ENCODE data around the gene LY6G5B.

Gene LY6G5B, protein sequence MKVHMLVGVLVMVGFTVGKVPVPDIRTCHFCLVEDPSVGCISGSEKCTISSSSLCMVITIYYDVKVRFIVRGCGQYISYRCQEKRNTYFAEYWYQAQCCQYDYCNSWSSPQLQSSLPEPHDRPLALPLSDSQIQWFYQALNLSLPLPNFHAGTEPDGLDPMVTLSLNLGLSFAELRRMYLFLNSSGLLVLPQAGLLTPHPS

DNA sequence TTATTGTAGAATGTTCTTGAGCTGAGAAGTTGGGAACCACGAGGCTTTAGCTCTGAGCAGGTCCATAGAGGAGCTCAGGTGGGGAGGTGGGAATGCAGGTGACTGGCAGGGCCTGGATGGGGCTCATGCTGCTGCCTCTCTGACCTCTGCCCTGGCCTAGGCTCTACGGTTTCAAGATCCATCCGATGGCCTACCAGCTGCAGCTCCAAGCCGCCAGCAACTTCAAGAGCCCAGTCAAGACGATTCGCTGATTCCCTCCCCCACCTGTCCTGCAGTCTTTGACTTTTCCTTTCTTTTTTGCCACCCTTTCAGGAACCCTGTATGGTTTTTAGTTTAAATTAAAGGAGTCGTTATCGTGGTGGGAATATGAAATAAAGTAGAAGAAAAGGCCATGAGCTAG, at the start of gene LY6G5B:
Gene LY6G5B (plus strand): TSS at position 301 of the 400 bp plus-strand sequence. CDS start 975 bp downstream, outside the sequence.
- no peak for DNase-seq

- DNase-seq = peak; percentile 87
Observed at GRCh38 chr6:31620586-31621319, 49.0 kb upstream of the LY6G5B start, which contains the start of gene PRRC2A. Gene PRRC2A (plus strand): TSS chr6:31620715. CDS start chr6:31622790, 2,075 bp downstream.

- DNase-seq = no peak
Observed at GRCh38 chr6:31621320-31621939, 48.3 kb upstream of the LY6G5B start.

GRCh38 chr6:31621991-31622390, 47.8 kb upstream of the LY6G5B start:
- DNase-seq = no peak

DNA sequence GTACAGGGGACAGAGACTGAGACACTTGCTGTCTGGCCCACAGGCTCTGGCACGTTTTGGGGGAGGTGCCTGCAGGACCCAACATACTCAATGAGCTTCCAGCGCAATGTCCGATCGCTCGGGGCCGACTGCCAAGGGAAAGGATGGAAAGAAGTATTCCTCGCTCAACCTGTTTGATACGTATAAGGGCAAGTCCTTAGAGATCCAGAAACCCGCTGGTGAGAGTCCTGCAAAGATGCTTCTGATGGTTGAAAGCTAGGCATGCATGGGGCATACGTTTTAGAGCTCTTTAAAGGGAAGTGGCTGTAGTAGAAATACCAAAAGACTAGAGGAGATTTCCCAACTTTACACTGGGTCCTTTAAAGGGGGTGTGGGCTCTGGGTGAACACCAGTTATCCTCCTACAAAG, 47.1 kb upstream of the LY6G5B start:
- no peak for DNase-seq

GRCh38 chr6:31624070-31624469, 45.7 kb upstream of the LY6G5B start:
- no peak for DNase-seq

DNA sequence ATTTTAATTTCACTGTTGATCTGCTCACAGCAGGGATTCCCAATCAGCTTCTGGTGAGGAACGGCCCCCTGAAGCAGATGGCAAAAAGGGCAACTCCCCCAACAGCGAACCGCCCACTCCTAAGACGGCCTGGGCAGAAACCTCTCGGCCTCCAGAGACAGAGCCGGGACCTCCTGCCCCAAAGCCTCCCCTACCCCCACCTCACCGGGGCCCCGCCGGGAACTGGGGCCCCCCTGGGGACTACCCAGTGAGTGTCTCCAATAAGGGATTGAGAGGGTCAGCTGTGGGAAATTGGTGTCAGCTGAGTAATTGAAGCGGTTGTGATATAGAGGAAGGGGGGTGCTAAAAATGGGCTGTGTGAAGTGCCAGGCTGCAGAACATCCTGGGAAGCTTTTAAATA, 42.8 kb upstream of the LY6G5B start:
- no peak for DNase-seq

DNA sequence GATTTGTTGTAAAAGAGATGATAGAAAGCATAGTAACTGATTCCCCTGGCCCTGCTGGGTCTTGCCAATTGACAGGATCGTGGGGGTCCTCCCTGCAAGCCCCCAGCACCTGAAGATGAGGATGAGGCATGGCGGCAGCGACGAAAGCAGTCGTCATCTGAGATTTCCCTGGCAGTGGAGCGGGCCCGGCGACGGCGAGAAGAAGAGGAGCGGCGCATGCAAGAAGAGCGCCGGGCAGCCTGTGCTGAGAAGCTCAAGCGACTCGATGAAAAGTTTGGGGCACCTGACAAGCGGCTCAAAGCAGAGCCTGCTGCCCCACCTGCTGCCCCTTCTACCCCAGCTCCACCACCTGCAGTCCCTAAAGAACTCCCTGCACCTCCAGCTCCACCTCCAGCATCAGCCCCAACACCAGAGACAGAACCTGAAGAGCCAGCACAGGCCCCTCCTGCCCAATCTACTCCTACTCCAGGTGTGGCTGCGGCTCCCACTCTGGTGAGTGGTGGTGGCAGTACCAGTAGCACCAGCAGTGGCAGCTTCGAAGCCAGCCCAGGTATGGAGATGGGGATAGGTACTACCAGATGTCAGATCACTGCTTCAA, 42.0 kb upstream of the LY6G5B start:
- DNase-seq = no peak

- DNase-seq = no peak
Observed at GRCh38 chr6:31629014-31629413, 40.8 kb upstream of the LY6G5B start.

DNA sequence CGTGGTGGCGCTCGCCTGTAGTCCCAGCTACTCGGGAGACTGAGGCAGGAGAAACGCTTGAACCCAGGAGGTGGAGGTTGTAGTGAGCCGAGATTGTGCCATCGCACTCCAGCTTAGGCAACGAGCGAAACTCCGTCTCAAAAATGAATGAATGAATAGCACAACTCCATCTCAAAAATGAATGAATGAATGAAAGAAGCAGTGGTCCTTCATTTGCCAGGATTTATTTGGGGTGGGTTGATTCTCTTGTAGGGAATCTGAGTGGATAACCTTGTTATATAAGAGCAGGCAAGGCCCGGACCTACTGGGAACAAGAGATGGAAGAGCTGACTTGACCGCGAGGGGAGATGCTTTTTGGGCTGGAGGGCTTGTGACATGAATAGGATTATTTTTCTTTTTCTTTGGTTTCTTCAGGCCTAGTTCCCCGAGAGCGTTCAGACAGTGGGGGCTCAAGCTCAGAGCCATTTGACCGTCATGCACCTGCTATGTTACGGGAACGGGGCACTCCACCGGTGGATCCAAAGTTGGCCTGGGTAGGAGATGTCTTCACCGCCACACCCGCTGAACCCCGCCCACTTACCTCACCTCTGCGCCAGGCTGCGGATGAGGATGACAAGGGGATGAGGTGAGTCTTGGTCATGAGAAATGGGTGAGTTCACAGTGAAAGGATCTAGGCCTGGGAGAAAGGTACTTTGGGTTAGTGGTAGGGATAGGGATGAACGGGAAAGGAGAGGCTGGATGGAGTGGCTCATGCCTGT, 39.4 kb upstream of the LY6G5B start:
- DNase-seq = no peak

DNA sequence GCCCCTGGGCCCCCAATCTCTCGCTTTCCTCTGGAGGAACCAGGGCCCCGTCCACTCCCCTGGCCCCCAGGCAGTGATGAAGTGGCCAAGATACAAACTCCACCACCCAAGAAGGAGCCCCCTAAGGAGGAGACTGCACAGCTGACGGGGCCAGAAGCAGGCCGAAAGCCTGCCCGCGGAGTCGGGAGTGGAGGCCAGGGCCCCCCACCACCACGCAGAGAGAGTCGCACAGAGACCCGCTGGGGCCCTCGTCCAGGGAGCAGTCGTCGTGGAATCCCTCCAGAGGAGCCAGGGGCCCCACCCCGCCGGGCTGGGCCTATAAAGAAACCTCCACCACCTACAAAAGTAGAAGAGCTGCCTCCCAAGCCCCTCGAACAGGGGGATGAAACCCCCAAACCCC, 38.6 kb upstream of the LY6G5B start:
- DNase-seq = no peak

DNA sequence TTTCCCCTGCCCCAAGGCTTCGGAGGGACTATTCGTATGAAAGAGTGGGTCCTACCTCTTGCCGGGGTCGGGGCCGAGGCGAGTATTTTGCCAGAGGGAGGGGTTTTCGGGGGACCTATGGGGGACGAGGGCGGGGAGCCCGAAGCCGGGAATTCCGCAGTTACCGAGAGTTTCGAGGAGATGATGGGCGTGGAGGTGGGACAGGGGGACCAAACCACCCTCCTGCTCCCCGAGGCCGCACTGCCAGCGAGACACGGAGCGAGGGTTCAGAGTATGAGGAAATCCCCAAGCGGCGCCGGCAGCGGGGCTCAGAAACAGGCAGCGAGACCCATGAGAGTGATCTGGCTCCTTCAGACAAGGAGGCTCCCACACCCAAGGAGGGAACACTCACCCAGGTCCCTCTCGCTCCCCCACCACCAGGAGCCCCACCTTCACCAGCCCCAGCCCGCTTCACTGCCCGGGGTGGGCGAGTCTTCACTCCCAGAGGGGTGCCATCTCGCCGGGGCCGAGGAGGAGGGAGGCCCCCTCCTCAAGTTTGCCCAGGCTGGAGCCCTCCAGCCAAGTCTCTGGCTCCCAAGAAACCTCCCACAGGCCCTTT, 38.0 kb upstream of the LY6G5B start:
- no peak for DNase-seq

DNA sequence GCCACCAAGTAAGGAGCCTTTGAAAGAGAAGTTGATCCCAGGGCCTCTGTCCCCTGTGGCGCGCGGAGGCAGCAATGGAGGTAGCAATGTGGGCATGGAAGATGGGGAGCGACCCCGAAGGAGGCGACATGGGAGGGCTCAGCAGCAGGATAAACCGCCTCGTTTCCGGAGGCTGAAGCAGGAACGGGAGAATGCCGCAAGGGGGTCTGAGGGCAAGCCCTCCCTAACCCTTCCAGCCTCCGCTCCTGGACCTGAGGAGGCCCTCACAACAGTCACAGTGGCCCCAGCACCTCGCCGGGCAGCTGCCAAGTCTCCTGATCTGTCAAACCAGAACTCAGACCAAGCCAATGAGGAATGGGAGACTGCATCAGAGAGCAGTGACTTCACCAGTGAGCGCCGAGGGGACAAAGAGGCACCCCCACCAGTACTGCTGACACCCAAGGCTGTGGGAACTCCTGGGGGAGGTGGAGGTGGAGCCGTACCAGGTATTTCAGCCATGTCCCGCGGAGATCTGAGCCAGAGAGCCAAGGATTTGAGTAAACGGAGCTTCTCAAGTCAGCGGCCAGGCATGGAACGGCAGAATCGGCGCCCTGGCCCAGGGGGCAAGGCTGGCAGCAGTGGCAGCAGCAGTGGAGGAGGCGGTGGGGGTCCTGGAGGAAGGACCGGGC, 37.4 kb upstream of the LY6G5B start:
- DNase-seq = no peak

- no peak for DNase-seq
Observed at GRCh38 chr6:31633447-31633846, 36.3 kb upstream of the LY6G5B start.

GRCh38 chr6:31634131-31634530, 35.6 kb upstream of the LY6G5B start:
- no peak for DNase-seq

DNA sequence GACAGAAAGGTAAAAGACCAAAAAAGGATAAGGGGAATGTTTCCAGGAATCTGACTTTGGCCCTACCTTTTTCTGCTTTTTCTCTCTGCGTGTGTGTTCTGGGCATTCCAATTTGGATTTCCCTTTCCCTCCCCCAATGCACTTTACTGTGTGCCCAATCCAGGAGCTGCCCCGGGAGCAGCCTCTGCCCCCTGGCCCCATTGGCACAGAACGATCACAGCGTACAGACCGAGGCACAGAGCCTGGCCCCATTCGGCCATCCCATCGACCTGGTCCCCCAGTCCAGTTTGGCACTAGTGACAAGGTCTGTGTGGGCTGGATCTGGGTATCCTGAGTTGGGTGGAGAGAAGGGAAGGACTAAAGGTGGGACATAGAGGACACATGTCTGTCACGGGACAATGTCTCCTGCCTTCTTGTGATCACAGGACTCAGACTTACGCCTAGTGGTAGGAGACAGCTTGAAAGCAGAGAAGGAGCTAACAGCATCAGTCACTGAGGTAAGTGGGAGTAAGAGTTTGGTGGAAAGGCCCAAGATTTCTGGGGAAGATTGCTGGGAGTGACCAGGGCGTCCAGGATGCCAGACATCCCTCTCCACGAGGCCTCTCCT, 34.7 kb upstream of the LY6G5B start:
- DNase-seq = no peak

DNA sequence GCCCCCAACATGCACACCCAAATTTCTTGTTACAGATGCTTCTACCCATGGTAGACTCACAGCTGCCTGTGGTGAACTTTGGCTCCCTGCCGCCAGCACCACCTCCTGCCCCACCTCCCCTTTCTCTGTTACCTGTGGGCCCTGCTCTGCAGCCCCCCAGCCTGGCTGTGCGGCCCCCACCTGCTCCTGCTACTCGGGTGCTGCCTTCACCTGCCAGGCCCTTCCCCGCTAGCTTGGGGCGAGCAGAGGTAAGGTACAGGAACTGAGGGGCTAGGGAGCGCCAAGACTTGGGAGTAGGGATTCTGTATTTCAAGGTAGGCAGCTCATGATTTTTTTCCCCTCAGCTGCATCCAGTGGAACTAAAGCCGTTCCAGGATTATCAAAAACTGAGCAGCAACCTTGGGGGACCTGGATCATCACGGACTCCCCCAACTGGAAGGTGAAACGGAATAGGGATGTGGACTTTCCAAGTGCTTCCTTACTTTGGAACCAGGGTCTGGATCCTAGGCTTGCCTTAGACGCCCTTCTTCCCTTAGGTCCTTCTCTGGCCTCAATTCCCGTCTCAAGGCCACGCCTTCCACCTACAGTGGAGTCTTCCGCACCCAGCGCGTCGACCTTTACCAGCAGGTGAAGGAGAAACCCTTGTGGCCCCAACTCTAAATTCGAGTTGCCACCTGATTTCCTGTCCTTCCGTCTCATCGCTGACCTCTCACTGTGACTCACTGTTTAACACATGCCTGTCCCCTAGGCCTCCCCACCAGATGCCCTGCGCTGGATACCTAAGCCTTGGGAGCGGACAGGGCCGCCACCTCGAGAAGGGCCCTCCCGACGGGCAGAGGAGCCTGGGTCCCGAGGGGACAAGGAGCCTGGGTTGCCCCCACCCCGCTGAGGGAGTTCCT, 32.8 kb upstream of the LY6G5B start:
- no peak for DNase-seq

- no peak for DNase-seq
Observed at GRCh38 chr6:31639043-31639442, 30.7 kb upstream of the LY6G5B start.

- no peak for DNase-seq
Observed at GRCh38 chr6:31639449-31639861, 30.3 kb upstream of the LY6G5B start.

DNA sequence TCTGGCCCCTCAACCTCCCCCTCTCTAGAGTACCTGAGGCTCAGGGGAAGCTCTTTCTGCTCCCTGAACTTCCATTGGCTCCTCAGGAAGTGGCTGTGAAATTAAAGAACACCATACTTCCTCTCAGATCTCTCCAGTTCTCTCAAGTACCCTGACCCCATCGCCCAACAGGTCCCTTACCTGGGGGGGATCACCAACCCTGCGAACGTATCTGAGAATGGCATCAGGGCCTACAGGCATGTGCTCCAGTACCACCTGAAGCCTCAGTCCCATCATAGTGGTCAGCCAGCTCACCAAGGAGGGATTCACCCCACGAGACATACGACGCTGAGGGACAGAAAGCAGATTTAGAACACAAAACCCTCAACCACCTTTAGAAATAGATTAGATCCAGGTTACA, 29.2 kb upstream of the LY6G5B start:
- no peak for DNase-seq

All from NCI-H345 (cell line).